H1 (cell line): ENCODE results near the gene ZDHHC8. TPM values are rescaled to one million over a fixed set of nuclear protein-coding genes. Genes with fewer than 3 reads are reported as not detected.

Source experiments
- CTCF ChIA-PET: fragments of 300-600 bp; sonication (Branson Sonifier 250); formaldehyde crosslinking; loops from one replicate; lab custom pipeline; 2021; ENCODE audit not compliant: partially characterized antibody; lab: Charles Lee
- POLR2A ChIA-PET: fragments of 300-600 bp; sonication (Branson Sonifier 250); formaldehyde crosslinking; loops from one replicate; lab custom pipeline; 2021; ENCODE audit warnings: inconsistent platforms; ENCODE audit not compliant: partially characterized antibody; lab: Charles Lee
- DNase-seq, 2 experiments: peaks; one replicate each; pipeline versions ENCODE4 v3.0.0 to v3.0.0-alpha.2; 2010 to 2022; ENCODE audit warnings: low spot score in 2 of 2, low read depth in 1 of 2, mixed read lengths in 1 of 2
- FAIRE-seq: peaks from 2 replicates; lab custom pipeline; 2011; peaks lifted over from hg19 to GRCh38; lab: Jason Lieb, UNC
- H2AFZ ChIP-seq: 2 replicates; pipeline ENCODE4 v1.8.1; 2012; ENCODE audit warnings: low read length, inconsistent platforms
- H2AK5ac ChIP-seq: 2 replicates; pipeline ENCODE4 v1.6.1; 2013; ENCODE audit warnings: low read depth, low read length
- H2BK120ac ChIP-seq: replicated peaks from 2 replicates; pipeline ENCODE3; 2013; ENCODE audit warnings: low read depth, low read length, inconsistent platforms
- H2BK12ac ChIP-seq: 2 replicates; pipeline ENCODE4 v1.6.1; 2013; ENCODE audit warnings: low read depth, low read length
- H2BK15ac ChIP-seq: 2 replicates; pipeline ENCODE4 v1.6.1; 2013; ENCODE audit warnings: low read length
- H2BK20ac ChIP-seq: 2 replicates; pipeline ENCODE4 v1.6.1; 2013; ENCODE audit warnings: low read length
- H2BK5ac ChIP-seq: 2 replicates; pipeline ENCODE4 v1.6.1; 2013; ENCODE audit warnings: low read depth, low read length
- H3K14ac ChIP-seq: 2 replicates; pipeline ENCODE4 v1.6.1; 2013; ENCODE audit warnings: inconsistent platforms; ENCODE audit not compliant: insufficient read length
- H3K18ac ChIP-seq: 2 replicates; pipeline ENCODE4 v1.6.1; 2013; ENCODE audit warnings: low read length; ENCODE audit errors: extremely low read depth
- H3K23ac ChIP-seq: 2 replicates; pipeline ENCODE4 v1.6.1; 2013; ENCODE audit warnings: inconsistent platforms; ENCODE audit not compliant: insufficient read length
- H3K23me2 ChIP-seq: 2 replicates; pipeline ENCODE4 v1.6.1; 2013; ENCODE audit warnings: low read depth, low read length
- H3K27ac ChIP-seq: 2 replicates; pipeline ENCODE4 v1.6.1; 2011; ENCODE audit warnings: low read depth, low read length, inconsistent platforms
- H3K27me3 ChIP-seq, 4 experiments: replicated peaks in 1 of 4; 1 replicate in 1 of 4; 2 replicates in 3 of 4; pipeline versions ENCODE4 v1.6.1 to v1.8.1; 2011 to 2013; ENCODE audit warnings: low read length in 3 of 4, mild to moderate bottlenecking in 3 of 4, inconsistent platforms in 2 of 4, mixed read lengths in 2 of 4, moderate library complexity in 1 of 4; ENCODE audit not compliant: control insufficient read depth in 3 of 4, insufficient read depth in 3 of 4; ENCODE audit errors: extremely low read depth in 1 of 4
- H3K36me3 ChIP-seq, 4 experiments: 2 replicates each; pipeline versions ENCODE4 v1.6.1 to v1.8.1; 2011 to 2013; ENCODE audit warnings: mild to moderate bottlenecking in 4 of 4, low read length in 3 of 4, moderate library complexity in 2 of 4, control low read depth in 1 of 4, inconsistent platforms in 1 of 4; ENCODE audit not compliant: insufficient read depth in 4 of 4, control insufficient read depth in 2 of 4
- H3K4ac ChIP-seq: replicated peaks from 2 replicates; pipeline ENCODE3; 2013; ENCODE audit warnings: low read length, low read depth, mixed read lengths, inconsistent platforms; ENCODE audit not compliant: insufficient read length
- H3K4me1 ChIP-seq, 4 experiments: replicated peaks in 1 of 4; 1 replicate in 1 of 4; 2 replicates in 3 of 4; pipeline versions ENCODE4 v1.6.1 to v1.8.1; 2011 to 2013; ENCODE audit warnings: low read length in 3 of 4, inconsistent platforms in 2 of 4, mixed read lengths in 1 of 4; ENCODE audit not compliant: insufficient read depth in 4 of 4, control insufficient read depth in 3 of 4
- H3K4me2 ChIP-seq, 2 experiments: 2 replicates each; pipeline versions ENCODE4 v1.6.1 to v1.8.1; 2011 to 2013; ENCODE audit warnings: low read depth in 2 of 2, low read length in 2 of 2, control low read depth in 1 of 2, inconsistent platforms in 1 of 2, mild to moderate bottlenecking in 1 of 2; ENCODE audit not compliant: insufficient read depth in 1 of 2
- H3K4me3 ChIP-seq, 4 experiments: fragments of 200-600, 300-600 bp in 1 of 4; sonication (generic), shearing (Covaris generic), sonication (Bioruptor Twin) in 1 of 4; 2 replicates each; pipeline versions ENCODE4 v1.5.1 to v1.8.1; 2011 to 2016; ENCODE audit warnings: low read length in 4 of 4, low read depth in 3 of 4, control low read depth in 2 of 4, inconsistent platforms in 2 of 4, mild to moderate bottlenecking in 2 of 4, mixed read lengths in 1 of 4, moderate library complexity in 1 of 4; ENCODE audit not compliant: insufficient read depth in 2 of 4; ENCODE audit errors: extremely low read depth in 1 of 4
- H3K56ac ChIP-seq: replicated peaks from 2 replicates; pipeline ENCODE3; 2013; ENCODE audit warnings: low read depth, mild to moderate bottlenecking, mixed read lengths, low read length, inconsistent platforms; ENCODE audit not compliant: insufficient read length
- H3K79me1 ChIP-seq: 2 replicates; pipeline ENCODE4 v1.6.1; 2013; ENCODE audit warnings: low read depth, low read length, control low read depth
- H3K79me2 ChIP-seq, 2 experiments: 2 replicates each; pipeline versions ENCODE4 v1.6.1 to v1.8.1; 2012 to 2013; ENCODE audit warnings: low read length in 2 of 2, mild to moderate bottlenecking in 2 of 2, inconsistent platforms in 1 of 2; ENCODE audit not compliant: insufficient read depth in 2 of 2, control insufficient read depth in 1 of 2
- H3K9ac ChIP-seq, 4 experiments: replicated peaks in 1 of 4; 1 replicate in 1 of 4; 2 replicates in 3 of 4; pipeline versions ENCODE4 v1.6.1 to v1.8.1; 2011 to 2013; ENCODE audit warnings: low read depth in 3 of 4, low read length in 3 of 4, control low read depth in 2 of 4, mild to moderate bottlenecking in 2 of 4, moderate library complexity in 2 of 4, inconsistent platforms in 1 of 4; ENCODE audit errors: extremely low read depth in 1 of 4
- H3K9me3 ChIP-seq, 2 experiments: 2 replicates each; pipeline versions ENCODE4 v1.6.1 to v1.8.1; 2012 to 2013; ENCODE audit warnings: mild to moderate bottlenecking in 2 of 2, moderate library complexity in 2 of 2, control low read depth in 1 of 2, inconsistent platforms in 1 of 2, low read depth in 1 of 2, low read length in 1 of 2, mixed read lengths in 1 of 2; ENCODE audit not compliant: insufficient read depth in 2 of 2
- H4K20me1 ChIP-seq, 2 experiments: replicated peaks in 1 of 2; 2 replicates each; pipeline versions ENCODE3 to v1.8.1; 2011 to 2013; ENCODE audit warnings: inconsistent platforms in 2 of 2, low read length in 2 of 2, mild to moderate bottlenecking in 1 of 2; ENCODE audit not compliant: insufficient read depth in 2 of 2, control insufficient read depth in 1 of 2
- H4K5ac ChIP-seq: 2 replicates; pipeline ENCODE4 v1.6.1; 2013; ENCODE audit warnings: low read length, low read depth, mixed read lengths, inconsistent platforms; ENCODE audit not compliant: insufficient read length
- H4K8ac ChIP-seq: 2 replicates; pipeline ENCODE4 v1.8.0; 2013; ENCODE audit warnings: mild to moderate bottlenecking, moderate library complexity, low read length, inconsistent platforms; ENCODE audit not compliant: insufficient read depth; ENCODE audit errors: extremely low read depth
- H4K91ac ChIP-seq: replicated peaks from 2 replicates; pipeline ENCODE3; 2013; ENCODE audit warnings: low read length, mixed read lengths, inconsistent platforms; ENCODE audit not compliant: insufficient read length
- ATF2 ChIP-seq: IDR thresholded peaks from 2 replicates; pipeline ENCODE4 v1.6.1; 2012; ENCODE audit warnings: low read length, inconsistent platforms
- BCL11A ChIP-seq, 2 experiments: IDR thresholded peaks; one replicate each; pipeline ENCODE4 v1.6.1; 2011; ENCODE audit warnings: low read depth in 2 of 2, low read length in 2 of 2, mild to moderate bottlenecking in 2 of 2
- EZH2 ChIP-seq: fragments of 200-600 bp; sonication (generic); IDR thresholded peaks from 2 replicates; pipeline ENCODE4 v1.7.1; 2012; ENCODE audit warnings: low read depth, mild to moderate bottlenecking, moderate library complexity, low read length, inconsistent platforms; ENCODE audit not compliant: severe bottlenecking
- GTF2F1 ChIP-seq: IDR thresholded peaks from 2 replicates; pipeline ENCODE4 v1.6.1; 2012; ENCODE audit warnings: low read depth, low read length, improper control_type of control experiment, borderline replicate concordance
- MAX ChIP-seq: IDR thresholded peaks from 2 replicates; pipeline ENCODE4 v1.6.1; 2012; ENCODE audit warnings: inconsistent platforms
- RAD21 ChIP-seq, 2 experiments: IDR thresholded peaks in 1 of 2; conservative IDR thresholded peaks in 1 of 2; 2 replicates each; pipeline ENCODE4 v1.6.1; 2011; ENCODE audit warnings: low read depth in 2 of 2, low read length in 2 of 2, improper control_type of control experiment in 1 of 2, inconsistent platforms in 1 of 2, mild to moderate bottlenecking in 1 of 2, moderate library complexity in 1 of 2
- TCF12 ChIP-seq: IDR thresholded peaks from 2 replicates; pipeline ENCODE4 v1.6.1; 2011; ENCODE audit warnings: low read depth, mild to moderate bottlenecking, low read length
- WGBS, 2 experiments: shearing (Covaris generic) in 1 of 2; methylation state at CpG; one replicate each; pipeline versions ENCODE4 v1.1.6 to v1.1.7; 2013 to 2015; ENCODE audit warnings: low lambda C conversion rate in 2 of 2, mixed read lengths in 2 of 2, inconsistent platforms in 1 of 2, low coverage in 1 of 2, missing lambda C conversion rate in 1 of 2; ENCODE audit not compliant: insufficient replicate concordance in 2 of 2, insufficient coverage in 1 of 2, insufficient read length in 1 of 2; ENCODE audit errors: extremely low coverage in 1 of 2, missing lambda C conversion rate in 1 of 2; 5-methylcytosine and 5-hydroxymethylcytosine counted together
- polyA plus RNA-seq, 7 experiments: library from polyadenylated mRNA; depleted of rRNA in 3 of 7; stranded (reverse) in 5 of 7; unstranded in 2 of 7; fragments of >200 nt in 5 of 7; fragments of 200-250 nt in 2 of 7; gene quantifications; 1 replicate in 5 of 7; 2 replicates in 1 of 7; 4 replicates in 1 of 7; pipeline versions ENCODE4 v1.2.1 to v1.2.3, GENCODE V29; 2011 to 2013; ENCODE audit warnings: missing spikeins in 2 of 7, mixed read lengths in 2 of 7
- total RNA-seq: library from RNA; stranded (reverse); fragmentation: NEBNext Ultra II Directional; extraction: Animal tissue kit (Norgen Biotek cat#: 25700); gene quantifications from 2 replicates; pipeline ENCODE4 v1.2.1, GENCODE V29; 2021

The ZDHHC8 gene
- total and polyA plus RNA-seq, 2 of the 8 experiments (the other 6 are each of a cell fraction or from before 2014, with no cell fraction given): 18.6 to 65.6 TPM

GRCh38 chr22:20183101-20183500, 51.5 kb downstream of the ZDHHC8 start:
- Histone ChIP-seq H3K18ac (no peak overlapping the region), H4K8ac (no peak overlapping the region), H3K4me2 (no peak overlapping the region), H3K36me3 (no peaks in the 10 kb centered on the region), H2AFZ (no peak overlapping the region), H2BK5ac (no peak overlapping the region), H2BK12ac (no peak overlapping the region), H3K4me3 (no peak overlapping the region), H3K27ac (no peak overlapping the region), H3K14ac (no peak overlapping the region), H2AK5ac (no peak overlapping the region), H2BK20ac (no peak overlapping the region), H3K9ac (no peak overlapping the region), H3K56ac (no peak overlapping the region), H4K91ac (peak overlapping the region; percentile 15), H3K9me3 (no peaks in the 10 kb centered on the region), H4K20me1 (peaks cover 0 to 2% of the 10 kb centered on the region in 2 experiments), H3K4ac (no peak overlapping the region), H4K5ac (no peak overlapping the region), H2BK120ac (no peak overlapping the region), H3K27me3 (no peaks in the 10 kb centered on the region), H3K79me1 (no peaks in the 10 kb centered on the region), H2BK15ac (no peak overlapping the region), H3K23me2 (no peaks in the 10 kb centered on the region), H3K4me1 (peaks cover 0 to 4% (median 2%) of the 10 kb centered on the region in 4 experiments; a peak in 2 of 7 replicates), H3K79me2 (no peaks in the 10 kb centered on the region), H3K23ac (no peak overlapping the region)
- WGBS, 2 experiments: 89% methylated on average over 8 of the region's 8 CpGs; no CpG with 5 or more reads in 1 of the 2 experiments
- DNase-seq (no peak), FAIRE-seq (no peak)
- ChIA-PET CTCF (no interaction called here), POLR2A (no interaction called here)
- TF ChIP-seq GTF2F1 (no peak), ATF2 (no peak), RAD21 (IDR thresholded peaks at IDR 0.05 in 1 of 2, conservative IDR thresholded peaks at IDR 0.05 in 1 of 2; ENCODE audit: low read depth in 2 of 2, low read length in 2 of 2) (no peak), EZH2 (no peak), BCL11A (IDR thresholded peaks at IDR 0.05; ENCODE audit: low read depth in 2 of 2, low read length in 2 of 2) (no peak), MAX (no peak), TCF12 (no peak)
